Adrenal gland (tissue), 5 donors: ENCODE data around the gene AIFM2.

Source experiments
- POLR2A ChIP-seq, 2 donors: fragments of 450-650 bp; IDR thresholded peaks; one replicate each; pipeline ENCODE4 v1.6.1; 2017; ENCODE audit warnings: antibody characterized with exemption in 2 of 2, mild to moderate bottlenecking in 2 of 2, moderate library complexity in 1 of 2
- TF ChIP-seq, protein P1 (sequence below), 6 experiments: fragments of 450-650 bp in 4 of 6; fragments of 200-600 bp in 2 of 6; sonication (generic) in 1 of 6; IDR thresholded peaks; 1 replicate in 5 of 6; 2 replicates in 1 of 6; pipeline versions ENCODE4 v1.5.1 to v1.8.0; 2016 to 2021; ENCODE audit warnings: antibody characterized with exemption in 6 of 6, mild to moderate bottlenecking in 2 of 6, moderate library complexity in 1 of 6
- donor health status: DM: no; HTN: no; CAD: no.

DNA sequence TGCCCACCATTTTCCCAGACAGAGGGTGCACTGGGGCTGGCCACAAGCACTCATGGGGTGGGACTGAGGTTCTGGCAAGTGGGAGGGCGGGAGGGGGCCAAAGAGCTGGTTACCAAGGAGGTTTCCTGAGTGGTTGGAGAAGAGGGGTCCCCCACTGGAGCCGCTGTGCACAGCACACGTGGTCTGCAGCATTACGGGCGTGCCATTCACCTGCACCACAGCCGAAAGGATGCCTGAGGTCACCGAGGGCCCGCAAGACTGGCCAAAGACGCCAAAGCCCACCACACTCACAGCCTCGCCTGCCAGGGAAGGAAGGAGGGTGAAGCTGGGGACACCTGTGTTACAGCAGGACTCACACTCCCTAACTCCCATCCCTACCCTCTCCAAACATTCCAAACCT lies 9.9 kb upstream of the AIFM2 start:
- TF ChIP-seq, protein P1, sequence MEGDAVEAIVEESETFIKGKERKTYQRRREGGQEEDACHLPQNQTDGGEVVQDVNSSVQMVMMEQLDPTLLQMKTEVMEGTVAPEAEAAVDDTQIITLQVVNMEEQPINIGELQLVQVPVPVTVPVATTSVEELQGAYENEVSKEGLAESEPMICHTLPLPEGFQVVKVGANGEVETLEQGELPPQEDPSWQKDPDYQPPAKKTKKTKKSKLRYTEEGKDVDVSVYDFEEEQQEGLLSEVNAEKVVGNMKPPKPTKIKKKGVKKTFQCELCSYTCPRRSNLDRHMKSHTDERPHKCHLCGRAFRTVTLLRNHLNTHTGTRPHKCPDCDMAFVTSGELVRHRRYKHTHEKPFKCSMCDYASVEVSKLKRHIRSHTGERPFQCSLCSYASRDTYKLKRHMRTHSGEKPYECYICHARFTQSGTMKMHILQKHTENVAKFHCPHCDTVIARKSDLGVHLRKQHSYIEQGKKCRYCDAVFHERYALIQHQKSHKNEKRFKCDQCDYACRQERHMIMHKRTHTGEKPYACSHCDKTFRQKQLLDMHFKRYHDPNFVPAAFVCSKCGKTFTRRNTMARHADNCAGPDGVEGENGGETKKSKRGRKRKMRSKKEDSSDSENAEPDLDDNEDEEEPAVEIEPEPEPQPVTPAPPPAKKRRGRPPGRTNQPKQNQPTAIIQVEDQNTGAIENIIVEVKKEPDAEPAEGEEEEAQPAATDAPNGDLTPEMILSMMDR (IDR thresholded peaks at IDR 0.05) = no peak
- TF ChIP-seq POLR2A (IDR thresholded peaks at IDR 0.05) = no peak
